ENCODE measurements around the gene LPIN3. TPM values are rescaled to one million over a fixed set of nuclear protein-coding genes. Genes with fewer than 3 reads are reported as not detected.
A peak's percentile ranks its signal among the peaks of the same experiment; 100 is the strongest.

Gene LPIN3
- total RNA-seq, 1 experiment from 2014 or later: 23.5 TPM

DNA sequence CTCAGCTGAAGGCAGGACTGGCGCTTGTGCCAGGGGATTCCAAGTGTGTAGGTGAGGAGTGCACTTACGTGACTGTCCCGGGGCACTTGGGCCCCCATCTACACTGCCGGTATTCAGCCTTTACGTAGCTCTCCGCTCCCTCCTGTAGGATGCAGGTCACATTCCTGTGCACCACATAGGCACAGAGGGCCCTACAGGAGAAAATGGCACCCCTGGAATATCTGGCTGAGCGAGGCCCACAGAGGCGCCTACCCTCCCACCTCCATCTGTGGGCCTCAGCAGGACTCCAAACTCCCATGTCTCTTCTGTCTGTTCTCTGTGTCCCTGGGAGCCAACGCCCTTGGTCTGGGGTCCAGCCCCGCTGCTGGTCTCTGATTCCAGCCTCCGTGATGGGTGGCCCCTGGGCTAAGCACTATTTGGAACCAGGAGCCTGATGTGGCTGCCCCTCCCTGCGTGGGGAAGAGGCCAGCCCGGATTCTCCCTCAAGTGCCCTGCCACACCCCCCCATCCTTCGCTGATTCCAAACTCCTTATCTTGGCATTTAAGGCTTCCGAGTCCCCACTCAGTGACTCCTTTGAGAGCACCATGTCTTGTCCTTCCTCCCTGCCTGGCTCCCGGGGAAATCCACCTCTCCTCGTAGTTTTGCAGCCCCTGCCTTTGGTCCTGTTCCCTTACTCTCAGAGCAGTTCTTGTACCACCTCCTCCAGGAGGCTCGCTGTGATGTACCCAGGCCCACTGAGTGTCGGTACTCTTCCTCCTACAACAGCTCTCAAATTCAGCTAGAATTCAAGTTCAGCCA, 24.5 kb downstream of the LPIN3 start:
- TF ChIP-seq, protein P1, sequence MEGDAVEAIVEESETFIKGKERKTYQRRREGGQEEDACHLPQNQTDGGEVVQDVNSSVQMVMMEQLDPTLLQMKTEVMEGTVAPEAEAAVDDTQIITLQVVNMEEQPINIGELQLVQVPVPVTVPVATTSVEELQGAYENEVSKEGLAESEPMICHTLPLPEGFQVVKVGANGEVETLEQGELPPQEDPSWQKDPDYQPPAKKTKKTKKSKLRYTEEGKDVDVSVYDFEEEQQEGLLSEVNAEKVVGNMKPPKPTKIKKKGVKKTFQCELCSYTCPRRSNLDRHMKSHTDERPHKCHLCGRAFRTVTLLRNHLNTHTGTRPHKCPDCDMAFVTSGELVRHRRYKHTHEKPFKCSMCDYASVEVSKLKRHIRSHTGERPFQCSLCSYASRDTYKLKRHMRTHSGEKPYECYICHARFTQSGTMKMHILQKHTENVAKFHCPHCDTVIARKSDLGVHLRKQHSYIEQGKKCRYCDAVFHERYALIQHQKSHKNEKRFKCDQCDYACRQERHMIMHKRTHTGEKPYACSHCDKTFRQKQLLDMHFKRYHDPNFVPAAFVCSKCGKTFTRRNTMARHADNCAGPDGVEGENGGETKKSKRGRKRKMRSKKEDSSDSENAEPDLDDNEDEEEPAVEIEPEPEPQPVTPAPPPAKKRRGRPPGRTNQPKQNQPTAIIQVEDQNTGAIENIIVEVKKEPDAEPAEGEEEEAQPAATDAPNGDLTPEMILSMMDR (IDR thresholded peaks at IDR 0.05; ENCODE audit: unreplicated experiment): no peak
- no peak for DNase-seq
- H3K4me1 Mint-ChIP-seq (ENCODE audit: low read depth, unreplicated experiment): no peaks in the 10 kb centered on the region
- intact Hi-C loops (cut with micrococcal nuclease; ENCODE audit: unreplicated experiment): no loop called here
- H3K9me3 Mint-ChIP-seq (ENCODE audit: low read depth, unreplicated experiment): no peaks in the 10 kb centered on the region
- H3K4me3 Mint-ChIP-seq (ENCODE audit: low read depth, unreplicated experiment): no peak overlapping the region
- no TSS peak for BruUV-seq (replicated peaks)
- H3K27me3 Mint-ChIP-seq (ENCODE audit: unreplicated experiment): peaks cover 72% of the 10 kb centered on the region
- H3K36me3 Mint-ChIP-seq (ENCODE audit: insufficient read depth, unreplicated experiment): peaks cover 4% of the 10 kb centered on the region
- CTCF ChIA-PET: interaction anchor here (0.6 kb wide), 1 partner anchor 25 kb away, joined by 10 read pairs; no protein-coding TSS in a partner anchor
- no peak overlapping the region for H3K27ac Mint-ChIP-seq (ENCODE audit: unreplicated experiment)

DNA sequence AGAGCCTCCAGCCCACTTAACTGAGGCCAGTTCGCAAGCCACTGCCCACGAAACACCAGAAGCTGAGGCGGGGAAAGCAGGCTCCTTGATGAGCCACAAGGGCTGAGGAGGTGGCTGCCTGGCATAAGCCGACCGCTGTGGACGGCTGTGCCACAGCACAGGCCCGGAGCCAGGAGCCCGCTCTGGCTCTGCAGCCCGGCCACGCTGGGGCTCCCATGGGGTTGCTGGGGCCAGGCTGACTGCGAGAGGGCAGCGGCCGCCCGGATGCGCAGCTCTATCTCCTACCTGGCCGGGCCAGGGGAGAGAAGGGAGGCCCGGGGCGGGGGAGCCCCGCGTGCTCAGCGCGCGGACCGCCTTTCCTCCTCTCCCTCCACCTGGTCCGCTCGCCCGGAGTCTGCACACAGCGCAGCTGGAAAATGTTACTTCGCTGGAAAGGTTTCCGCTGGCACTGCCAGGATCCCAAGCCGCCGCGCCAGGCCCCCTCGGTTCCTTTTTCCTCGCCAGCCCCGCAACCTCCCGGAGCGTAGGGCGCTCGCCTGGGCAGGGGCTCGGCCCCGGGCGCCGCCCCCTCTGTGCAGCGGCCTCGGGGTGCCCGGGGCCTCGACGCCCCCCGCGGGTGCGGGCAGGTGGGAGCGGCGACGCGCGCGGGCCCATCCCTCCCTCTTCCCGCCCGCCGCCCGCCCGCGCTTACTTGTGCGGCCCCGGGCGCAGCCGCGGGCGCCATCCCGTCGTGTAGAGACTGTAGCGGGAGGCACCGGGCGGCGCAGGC, 25.3 kb downstream of the LPIN3 start:
- H3K4me1 Mint-ChIP-seq (ENCODE audit: low read depth, unreplicated experiment): no peaks in the 10 kb centered on the region
- no TSS peak for BruUV-seq (replicated peaks)
- H3K36me3 Mint-ChIP-seq (ENCODE audit: insufficient read depth, unreplicated experiment): peaks cover 4% of the 10 kb centered on the region
- H3K27me3 Mint-ChIP-seq (ENCODE audit: unreplicated experiment): peaks cover 80% of the 10 kb centered on the region
- DNase-seq: no peak
- CTCF ChIA-PET: no interaction called here
- H3K27ac Mint-ChIP-seq (ENCODE audit: unreplicated experiment): no peak overlapping the region
- no peaks in the 10 kb centered on the region for H3K9me3 Mint-ChIP-seq (ENCODE audit: low read depth, unreplicated experiment)
- intact Hi-C loops (cut with micrococcal nuclease; ENCODE audit: unreplicated experiment): no loop called here
- no peak overlapping the region for H3K4me3 Mint-ChIP-seq (ENCODE audit: low read depth, unreplicated experiment)
- TF ChIP-seq, protein P1 (IDR thresholded peaks at IDR 0.05; ENCODE audit: unreplicated experiment): no peak

DNA sequence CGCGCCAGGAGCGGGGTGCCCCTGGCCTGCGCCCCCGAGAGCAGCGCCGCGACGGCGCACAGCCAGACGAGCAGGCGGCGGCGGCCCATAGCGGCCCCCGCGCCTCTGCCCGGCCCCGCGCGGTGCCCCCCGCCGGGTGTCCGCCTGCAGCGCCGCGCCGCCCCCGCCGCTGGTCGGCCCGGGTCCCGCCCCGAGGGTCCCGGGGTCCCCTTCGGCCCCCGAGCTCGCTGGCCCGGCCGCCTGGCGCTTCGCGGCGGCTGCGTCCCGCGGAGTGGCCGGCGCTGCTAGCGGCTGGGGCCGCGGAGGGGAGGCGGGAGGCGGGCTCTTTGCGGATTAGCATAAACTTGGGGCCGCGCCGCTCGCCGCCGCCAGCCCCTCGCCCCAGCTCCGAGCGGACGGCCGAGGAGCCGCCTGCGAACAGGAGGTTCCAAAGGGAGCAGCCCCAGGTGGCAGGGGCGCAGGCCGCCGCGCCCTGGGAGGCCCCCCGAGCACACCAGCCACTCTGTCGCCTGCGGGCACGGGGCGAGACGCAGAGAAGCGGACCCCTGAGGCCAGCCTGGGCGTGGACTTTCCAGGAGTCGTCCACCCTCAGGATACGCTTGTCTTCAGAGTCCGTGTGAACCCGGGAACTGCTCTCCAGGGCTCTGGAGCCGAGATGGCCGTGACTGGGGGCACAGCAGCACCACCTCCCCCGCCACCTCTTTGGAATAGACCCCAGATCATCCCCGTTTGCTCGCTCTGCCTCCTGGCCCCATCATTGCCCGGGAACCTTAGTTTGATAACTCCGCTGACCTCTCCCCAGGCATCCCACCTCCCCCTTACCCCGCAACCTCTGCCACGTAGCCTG, 26.1 kb downstream of the LPIN3 start, which contains the start of gene EMILIN3:
EMILIN3 (minus strand) TSS at position 273 of the 847 bp plus-strand sequence; CDS start at position 89, 184 bp downstream.
- no peak within 1 kb of the TSS for H3K27ac Mint-ChIP-seq (ENCODE audit: unreplicated experiment)
- intact Hi-C loops (cut with micrococcal nuclease; ENCODE audit: unreplicated experiment): no loop called here
- TF ChIP-seq, protein P1 (IDR thresholded peaks at IDR 0.05; ENCODE audit: unreplicated experiment): no peak
- H3K4me1 Mint-ChIP-seq (ENCODE audit: low read depth, unreplicated experiment): no peaks in the 10 kb centered on the region
- peaks cover 4% of the 10 kb centered on the region for H3K36me3 Mint-ChIP-seq (ENCODE audit: insufficient read depth, unreplicated experiment)
- H3K9me3 Mint-ChIP-seq (ENCODE audit: low read depth, unreplicated experiment): no peaks in the 10 kb centered on the region
- no peak for DNase-seq
- CTCF ChIA-PET: no interaction called here
- H3K4me3 Mint-ChIP-seq (ENCODE audit: low read depth, unreplicated experiment): peak within 1 kb of the TSS; percentile 16
- peaks cover 88% of the 10 kb centered on the region for H3K27me3 Mint-ChIP-seq (ENCODE audit: unreplicated experiment)
- BruUV-seq (replicated peaks): no TSS peak

DNA sequence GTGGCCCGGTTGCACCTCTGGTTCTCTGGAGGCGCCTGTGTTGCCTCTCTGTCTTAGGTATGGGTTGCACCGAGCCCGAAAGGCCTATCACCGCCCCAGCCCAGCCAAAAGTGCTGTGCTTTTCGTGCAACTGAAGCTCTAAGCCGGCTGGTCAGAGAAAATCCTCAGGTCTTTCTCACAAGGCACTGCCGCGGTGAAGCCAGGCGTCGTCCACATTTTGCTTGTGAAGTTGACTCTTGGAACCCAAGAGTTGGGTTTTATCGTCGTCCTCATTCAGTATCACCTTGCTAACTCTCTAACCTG, 26.7 kb downstream of the LPIN3 start:
- Mint-ChIP-seq H3K27ac (ENCODE audit: unreplicated experiment) (no peak overlapping the region), H3K27me3 (ENCODE audit: unreplicated experiment) (peaks cover 94% of the 10 kb centered on the region), H3K4me1 (ENCODE audit: low read depth, unreplicated experiment) (no peaks in the 10 kb centered on the region), H3K9me3 (ENCODE audit: low read depth, unreplicated experiment) (no peaks in the 10 kb centered on the region), H3K36me3 (ENCODE audit: insufficient read depth, unreplicated experiment) (peaks cover 4% of the 10 kb centered on the region), H3K4me3 (ENCODE audit: low read depth, unreplicated experiment) (peak overlapping the region; percentile 16)
- TF ChIP-seq, protein P1 (IDR thresholded peaks at IDR 0.05; ENCODE audit: unreplicated experiment): no peak
- intact Hi-C loops (cut with micrococcal nuclease; ENCODE audit: unreplicated experiment): no loop called here
- no peak for DNase-seq
- CTCF ChIA-PET: no interaction called here
- BruUV-seq (replicated peaks): no TSS peak

Measured in Calu3 (cell line).